Measurements from ENCODE around the gene PSMA6.

GRCh38 chr14:35244542-35244941, 47.6 kb upstream of the PSMA6 start:
- TF ChIP-seq POLR2A (IDR thresholded peaks at IDR 0.05; ENCODE audit: extremely low read depth, insufficient read length) (no peak), CTCF (IDR thresholded peaks at IDR 0.05; ENCODE audit: low read depth, low read length) (no peak)

Measured in NB4 (cell line).